Measurements from ENCODE around the gene FXYD5. TPM values are rescaled to one million over a fixed set of nuclear protein-coding genes. Genes with fewer than 3 reads are reported as not detected.
A peak's percentile ranks its signal among the peaks of the same experiment; 100 is the strongest.

The FXYD5 gene
- total RNA-seq, 2 experiments from 2014 or later: 587 to 615 TPM

GRCh38 chr19:35123573-35123972 is 31.0 kb upstream of the FXYD5 start:
- intact Hi-C loops (cut with DNase I, micrococcal nuclease): no loop called here
- no peak overlapping the region for H3K4me3 ChIP-seq (ENCODE audit: low read length)
- no peak for TF ChIP-seq CTCF (IDR thresholded peaks at IDR 0.05)
- H3K36me3 ChIP-seq (ENCODE audit: insufficient read depth, low read length): no peaks in the 10 kb centered on the region
- peaks cover 20% of the 10 kb centered on the region for H3K4me1 ChIP-seq (ENCODE audit: insufficient read depth, low read length)
- H3K27ac ChIP-seq (ENCODE audit: low read depth in 1 of 2, low read length in 2 of 2): no peak overlapping the region
- Mint-ChIP-seq H3K27me3 (no peaks in the 10 kb centered on the region), H3K27ac (no peak overlapping the region), H3K4me3 (peak overlapping the region; percentile 75), H3K4me1 (ENCODE audit: low read depth) (peaks cover 13% of the 10 kb centered on the region), H3K9me3 (no peaks in the 10 kb centered on the region), H3K36me3 (ENCODE audit: low read depth) (no peaks in the 10 kb centered on the region)
- CTCF ChIA-PET: no interaction called here
- H3K27me3 ChIP-seq (ENCODE audit: control insufficient read depth in 1 of 2, insufficient read depth in 2 of 2, low read length in 2 of 2): no peaks in the 10 kb centered on the region
- POLR2A ChIA-PET: interaction anchor here (2.1 kb wide), 1 partner anchor 18 kb away, joined by 15 read pairs; no protein-coding TSS in a partner anchor
- DNase-seq (no peak), ATAC-seq (ENCODE audit: poor library complexity) (no peak)
- peaks cover 0 to 1% of the 10 kb centered on the region in 2 experiments for H3K9me3 ChIP-seq (ENCODE audit: control insufficient read depth in 1 of 2, insufficient read depth in 1 of 2, low read length in 2 of 2)

- peak overlapping the region; percentile 64 for H3K27ac Mint-ChIP-seq
- no peaks in the 10 kb centered on the region for H3K27me3 Mint-ChIP-seq
- Histone ChIP-seq H3K27ac (ENCODE audit: low read depth in 1 of 2, low read length in 2 of 2) (no peak overlapping the region), H3K9me3 (ENCODE audit: control insufficient read depth in 1 of 2, insufficient read depth in 1 of 2, low read length in 2 of 2) (no peaks in the 10 kb centered on the region), H3K4me1 (ENCODE audit: insufficient read depth, low read length) (peaks cover 20% of the 10 kb centered on the region), H3K27me3 (ENCODE audit: control insufficient read depth in 1 of 2, insufficient read depth in 2 of 2, low read length in 2 of 2) (no peaks in the 10 kb centered on the region), H3K36me3 (ENCODE audit: insufficient read depth, low read length) (no peaks in the 10 kb centered on the region), H3K4me3 (ENCODE audit: low read length) (peak overlapping the region; percentile 58)
- peaks cover 13% of the 10 kb centered on the region for H3K4me1 Mint-ChIP-seq (ENCODE audit: low read depth)
- CTCF ChIA-PET: interaction anchor here (1.4 kb wide), 1 partner anchor 17 kb away, joined by 3 read pairs; no protein-coding TSS in a partner anchor
- H3K4me3 Mint-ChIP-seq: peak overlapping the region; percentile 75
- peak; percentile 74 to 94 (median 86) for DNase-seq
- intact Hi-C loops (cut with DNase I, micrococcal nuclease): no loop called here
- no peaks in the 10 kb centered on the region for H3K36me3 Mint-ChIP-seq (ENCODE audit: low read depth)
- no peaks in the 10 kb centered on the region for H3K9me3 Mint-ChIP-seq
- TF ChIP-seq CTCF (IDR thresholded peaks at IDR 0.05): no peak
- POLR2A ChIA-PET: interaction anchor here (0.6 to 2.1 kb wide), 5 partner anchors 11 to 338 kb away, joined by 3 to 15 read pairs (median 3); no protein-coding TSS in a partner anchor
- ATAC-seq (ENCODE audit: poor library complexity): peak; percentile 98
Observed at GRCh38 chr19:35124098-35125060, 30.2 kb upstream of the FXYD5 start.

- Histone ChIP-seq H3K9me3 (ENCODE audit: control insufficient read depth in 1 of 2, insufficient read depth in 1 of 2, low read length in 2 of 2) (no peaks in the 10 kb centered on the region), H3K27ac (ENCODE audit: low read depth in 1 of 2, low read length in 2 of 2) (no peak overlapping the region), H3K4me1 (ENCODE audit: insufficient read depth, low read length) (peaks cover 20% of the 10 kb centered on the region), H3K4me3 (ENCODE audit: low read length) (no peak overlapping the region), H3K36me3 (ENCODE audit: insufficient read depth, low read length) (no peaks in the 10 kb centered on the region), H3K27me3 (ENCODE audit: control insufficient read depth in 1 of 2, insufficient read depth in 2 of 2, low read length in 2 of 2) (no peaks in the 10 kb centered on the region)
- no peak for ATAC-seq (ENCODE audit: poor library complexity)
- no peak overlapping the region for H3K4me3 Mint-ChIP-seq
- H3K36me3 Mint-ChIP-seq (ENCODE audit: low read depth): no peaks in the 10 kb centered on the region
- H3K27me3 Mint-ChIP-seq: no peaks in the 10 kb centered on the region
- no peak overlapping the region for H3K27ac Mint-ChIP-seq
- no peak for TF ChIP-seq CTCF (IDR thresholded peaks at IDR 0.05)
- ChIA-PET CTCF (interaction anchor here (1.4 kb wide), 1 partner anchor 16 kb away, joined by 3 read pairs; no protein-coding TSS in a partner anchor), POLR2A (interaction anchor here (0.6 to 2.1 kb wide), 4 partner anchors 10 to 86 kb away, joined by 3 to 15 read pairs (median 4); no protein-coding TSS in a partner anchor)
- H3K4me1 Mint-ChIP-seq (ENCODE audit: low read depth): peaks cover 13% of the 10 kb centered on the region
- intact Hi-C loops (cut with DNase I, micrococcal nuclease): no loop called here
- DNase-seq: no peak
- no peaks in the 10 kb centered on the region for H3K9me3 Mint-ChIP-seq
Observed at GRCh38 chr19:35125270-35125717, 29.2 kb upstream of the FXYD5 start.

Data from CD4-positive, alpha-beta T cell (primary cell).